GM18526 (cell line): ENCODE data around the gene NAA80.

Source experiments
- POLR2A ChIP-seq: IDR thresholded peaks from 3 replicates; pipeline ENCODE4 v1.6.1; 2011; ENCODE audit not compliant: insufficient read length; ENCODE audit errors: extremely low read depth

The NAA80 gene

DNA sequence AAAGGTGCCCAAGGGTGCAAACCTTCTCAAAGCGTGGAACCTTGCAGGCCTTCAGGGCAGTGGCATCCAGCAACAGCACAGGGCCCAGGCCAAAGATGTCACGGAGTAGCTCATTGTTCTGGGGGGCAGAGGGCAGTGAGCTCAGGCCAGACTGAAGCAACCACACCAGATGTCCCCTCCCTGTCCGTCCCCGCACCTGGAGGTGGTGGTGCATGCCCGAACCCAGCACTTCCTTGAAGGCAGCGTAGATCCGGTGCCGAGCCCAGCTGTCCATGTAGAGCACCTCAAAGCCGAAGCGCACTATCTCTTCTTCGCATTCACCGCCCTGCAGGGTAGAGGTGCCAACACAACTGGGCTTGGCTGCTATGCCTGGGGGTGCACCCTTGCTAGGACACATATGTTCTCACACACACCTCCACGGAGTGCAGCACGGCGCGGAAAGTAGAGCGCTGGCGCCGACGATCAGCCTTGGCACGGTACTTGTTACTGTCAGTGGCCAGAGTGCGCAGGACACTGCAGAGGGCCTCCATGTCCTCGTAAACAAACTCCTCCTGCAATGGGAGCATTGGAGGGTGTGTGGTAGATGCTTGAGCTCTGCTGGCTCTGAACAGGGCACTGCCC is 10.7 kb downstream of the NAA80 start:
- no peak for TF ChIP-seq POLR2A

DNA sequence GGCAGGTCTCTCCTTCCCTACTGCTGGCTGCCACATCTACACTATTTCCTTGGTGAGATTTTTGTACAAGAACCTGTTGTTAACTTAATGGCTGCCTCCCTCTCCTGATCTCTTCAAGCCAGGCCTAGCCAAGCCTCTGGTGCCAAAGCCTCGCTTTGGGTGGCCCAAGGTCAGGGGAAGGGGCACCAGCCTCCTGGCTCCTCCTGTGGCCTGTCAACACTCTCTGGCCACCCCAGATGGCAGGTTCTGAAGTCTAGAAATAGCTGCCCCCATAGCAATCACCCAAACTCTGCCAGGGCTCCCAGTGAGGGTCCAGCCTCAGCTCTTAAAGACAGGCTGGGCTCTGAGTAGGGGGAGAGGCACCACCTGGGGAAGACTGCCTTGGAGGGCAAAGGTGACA is 11.9 kb downstream of the NAA80 start:
- no peak for TF ChIP-seq POLR2A

DNA sequence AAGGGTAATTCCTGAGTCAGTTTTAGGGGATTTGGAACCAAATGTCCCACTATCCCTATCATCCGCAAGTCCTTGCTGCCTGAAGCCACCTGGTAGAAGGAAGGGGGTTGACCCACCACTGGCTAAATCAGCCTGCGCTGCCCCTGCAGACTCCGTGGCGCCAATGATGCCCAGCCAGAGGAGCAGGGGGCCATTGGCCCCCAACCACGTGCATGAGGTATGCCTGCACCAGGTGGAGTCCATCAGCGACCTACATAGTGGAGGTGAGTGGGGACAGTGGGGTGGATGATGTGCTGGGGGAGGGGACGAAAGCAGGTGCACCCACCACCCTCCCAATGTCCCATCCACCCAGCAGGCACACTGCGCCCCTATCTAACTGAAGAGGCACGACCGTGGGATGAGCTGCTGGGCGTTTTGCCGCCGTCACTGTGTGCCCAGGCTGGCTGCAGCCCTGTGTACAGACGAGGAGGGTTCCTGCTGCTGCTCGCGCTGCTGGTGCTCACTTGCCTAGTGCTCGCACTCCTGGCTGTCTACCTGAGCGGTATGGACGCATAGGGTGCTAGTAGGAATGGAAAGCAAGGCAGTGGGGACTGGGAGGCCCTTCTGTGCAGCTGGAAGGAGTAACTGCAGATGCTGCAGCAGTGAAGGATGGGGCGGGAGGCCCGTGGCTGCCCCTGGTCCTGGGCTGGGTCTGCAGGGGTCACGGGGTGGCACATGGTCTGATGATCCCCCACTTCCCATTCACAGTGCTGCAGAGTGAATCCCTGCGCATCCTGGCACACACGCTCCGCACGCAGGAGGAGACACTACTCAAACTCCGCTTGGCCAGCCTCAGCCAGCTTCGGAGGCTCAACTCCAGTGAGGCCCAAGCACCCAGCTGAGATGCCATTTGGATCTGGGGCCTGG is 12.6 kb downstream of the NAA80 start:
- no peak for TF ChIP-seq POLR2A

DNA sequence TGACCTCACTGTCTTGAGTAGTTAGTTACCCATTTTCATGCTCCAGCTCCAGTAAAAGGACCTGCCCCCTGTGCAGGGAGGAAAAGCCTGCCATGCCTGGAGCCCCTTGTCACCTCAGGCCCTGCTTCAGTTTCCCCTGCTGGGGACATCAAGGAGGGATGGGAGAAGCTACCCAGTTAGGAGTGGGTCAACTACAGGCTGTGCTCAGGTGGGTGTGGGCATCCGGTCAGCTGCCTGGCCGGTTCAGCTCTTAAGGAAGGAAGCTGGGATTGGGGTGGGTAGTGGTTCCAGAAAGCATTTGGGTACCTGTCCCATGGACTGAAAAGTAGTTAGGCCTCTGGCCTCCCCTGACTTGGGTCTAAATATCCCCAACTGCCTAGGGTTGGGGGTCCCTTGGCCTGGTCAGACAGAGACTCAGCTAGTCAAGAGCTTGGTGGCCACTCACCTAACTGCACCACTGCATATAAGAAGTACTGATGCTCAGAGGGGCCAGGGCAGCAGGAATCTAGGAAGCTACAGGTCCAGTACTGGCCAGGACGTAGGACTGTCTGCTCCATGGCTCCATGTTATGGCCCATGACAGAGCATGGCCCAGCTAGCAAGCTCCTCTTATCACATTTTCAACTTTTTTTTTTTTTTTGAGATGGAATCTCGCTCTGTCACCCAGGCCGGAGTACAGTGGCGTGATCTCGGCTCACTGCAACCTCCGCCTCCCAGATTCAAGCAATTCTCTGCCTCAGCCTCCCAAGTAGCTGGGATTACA is 19.8 kb downstream of the NAA80 start:
- TF ChIP-seq POLR2A = no peak

DNA sequence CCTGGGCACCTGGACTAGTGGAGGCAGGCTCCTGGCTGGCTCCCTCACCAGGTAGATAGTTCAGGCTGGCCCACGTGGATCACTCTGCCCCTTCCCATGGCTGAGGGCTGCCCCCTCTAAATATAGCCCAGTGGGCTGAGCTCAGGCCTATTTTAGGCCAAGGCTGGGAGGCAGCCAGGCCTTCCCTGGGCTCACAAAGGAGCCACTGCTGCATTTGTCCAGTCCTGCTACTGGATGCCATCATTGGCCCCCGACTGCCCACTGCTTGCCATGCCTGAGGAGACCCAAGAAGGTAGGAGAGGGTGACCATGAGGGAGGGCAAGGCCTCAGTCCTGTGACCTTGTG is 20.4 kb downstream of the NAA80 start, which contains the start of gene LSMEM2:
Gene LSMEM2 (plus strand): TSS at position 208 of the 345 bp plus-strand sequence. CDS start 27 bp downstream, at position 235.
- no peak for TF ChIP-seq POLR2A

DNA sequence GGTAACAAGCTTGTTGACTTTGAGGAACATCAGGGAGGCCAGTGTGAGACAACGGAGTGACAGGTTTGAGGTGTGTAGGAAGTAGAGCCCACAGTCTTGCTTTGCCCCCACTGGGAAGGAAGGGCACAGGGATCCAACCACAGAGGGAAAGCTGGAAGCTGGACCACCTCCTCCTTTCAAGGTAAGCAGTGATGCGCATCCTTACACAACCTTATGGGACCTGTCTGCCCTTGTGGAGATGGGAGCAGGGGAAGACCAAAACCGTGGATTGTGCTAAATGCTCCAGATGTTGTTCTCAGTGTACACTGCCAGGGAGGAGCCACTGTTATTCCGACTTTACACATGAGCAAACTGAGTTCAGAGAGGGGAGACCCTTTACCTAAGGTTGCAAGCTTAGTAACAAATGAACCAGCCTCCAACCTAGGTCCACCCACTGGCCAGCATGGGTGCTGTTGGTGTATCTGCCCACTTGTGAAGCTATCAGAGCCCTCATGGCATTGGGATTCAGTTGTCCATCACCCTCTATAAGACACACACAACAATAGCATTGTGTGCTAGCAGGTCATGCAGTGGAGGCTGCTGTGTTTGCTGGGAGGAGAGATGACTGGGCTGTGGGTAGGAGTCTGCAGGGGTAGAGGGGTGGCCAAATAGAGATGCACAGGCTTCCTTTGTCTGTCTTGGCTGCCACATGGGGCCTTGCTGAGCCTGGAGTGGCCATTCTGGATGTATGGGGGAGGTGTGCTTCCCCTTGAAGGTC is 20.9 kb downstream of the NAA80 start:
- no peak for TF ChIP-seq POLR2A

DNA sequence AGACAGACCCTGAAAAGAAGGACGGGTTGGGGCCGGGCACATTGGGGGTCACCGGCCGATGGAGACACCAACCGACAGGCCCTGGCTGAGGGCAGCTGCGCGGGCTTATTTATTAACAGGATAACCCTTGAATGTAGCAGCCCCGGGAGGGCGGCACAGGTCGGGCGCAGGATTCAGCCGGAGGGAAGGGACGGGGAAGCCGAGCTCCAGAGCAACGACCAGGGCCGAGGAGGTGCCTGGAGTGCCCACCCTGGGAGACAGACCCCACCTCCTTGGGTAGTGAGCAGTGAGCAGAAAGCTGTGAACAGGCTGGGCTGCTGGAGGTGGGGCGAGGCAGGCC is 22.5 kb downstream of the NAA80 start:
- no peak for TF ChIP-seq POLR2A

DNA sequence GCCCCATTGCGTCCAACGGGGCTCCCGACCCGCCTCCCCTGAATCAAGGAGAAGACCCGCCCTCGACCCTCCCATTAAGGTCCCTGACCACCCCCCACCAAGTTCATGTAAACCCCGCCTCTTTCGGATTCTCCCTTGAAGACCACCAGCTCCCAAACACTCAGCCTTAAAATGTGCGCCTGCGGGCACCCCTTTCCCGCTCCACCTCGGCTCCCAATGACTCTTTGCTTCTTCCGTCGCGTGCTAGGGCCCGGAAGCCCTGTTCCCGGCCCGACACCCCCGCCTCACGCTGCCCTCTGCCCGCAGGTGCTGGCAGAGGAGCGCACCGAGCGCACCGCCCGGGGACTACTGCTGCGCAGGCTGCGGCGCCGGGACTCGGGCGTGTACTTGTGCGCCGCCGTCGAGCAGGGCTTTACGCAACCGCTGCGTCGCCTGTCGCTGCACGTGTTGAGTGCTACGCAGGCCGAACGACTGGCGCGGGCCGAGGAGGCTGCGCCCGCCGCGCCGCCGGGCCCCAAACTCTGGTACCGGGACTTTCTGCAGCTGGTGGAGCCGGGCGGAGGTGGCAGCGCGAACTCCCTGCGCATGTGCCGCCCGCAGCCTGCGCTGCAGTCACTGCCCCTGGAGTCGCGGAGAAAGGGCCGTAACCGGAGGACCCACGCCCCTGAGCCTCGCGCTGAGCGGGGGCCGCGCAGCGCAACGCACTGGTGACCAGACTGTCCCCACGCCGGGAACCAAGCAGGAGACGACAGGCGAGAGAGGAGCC is 23.0 kb downstream of the NAA80 start:
- no peak for TF ChIP-seq POLR2A

DNA sequence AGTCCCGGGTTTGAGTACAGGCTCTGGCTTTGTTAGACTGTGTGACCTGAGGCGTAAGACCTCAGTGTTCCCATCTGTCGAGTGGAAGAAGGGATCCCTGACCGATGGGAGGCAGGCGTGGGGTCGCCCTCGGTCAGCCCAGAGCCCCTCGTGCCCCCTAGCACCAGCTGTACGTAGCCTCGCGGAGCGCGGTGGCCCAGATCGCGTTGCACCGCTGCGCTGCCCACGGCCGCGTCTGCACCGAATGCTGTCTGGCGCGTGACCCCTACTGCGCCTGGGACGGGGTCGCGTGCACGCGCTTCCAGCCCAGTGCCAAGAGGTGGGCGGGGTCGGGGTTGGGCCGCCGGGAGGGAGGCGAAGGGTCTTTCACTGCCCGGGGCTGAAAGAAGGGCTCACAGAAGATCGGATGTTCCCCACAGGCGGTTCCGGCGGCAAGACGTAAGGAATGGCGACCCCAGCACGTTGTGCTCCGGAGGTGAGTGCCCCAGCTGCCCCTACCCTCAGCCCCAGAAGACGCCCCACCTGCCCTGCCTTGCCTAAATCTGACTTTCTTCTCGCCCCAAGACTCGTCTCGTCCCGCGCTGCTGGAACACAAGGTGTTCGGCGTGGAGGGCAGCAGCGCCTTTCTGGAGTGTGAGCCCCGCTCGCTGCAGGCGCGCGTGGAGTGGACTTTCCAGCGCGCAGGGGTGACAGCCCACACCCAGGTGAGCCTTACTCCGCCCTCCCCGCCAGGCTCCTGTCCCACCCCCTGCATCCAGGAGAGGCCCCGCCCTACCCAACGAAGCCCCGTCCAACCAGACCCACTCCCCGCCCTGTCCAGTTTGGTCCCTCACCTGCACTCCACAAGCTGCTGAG is 23.8 kb downstream of the NAA80 start:
- TF ChIP-seq POLR2A = no peak

DNA sequence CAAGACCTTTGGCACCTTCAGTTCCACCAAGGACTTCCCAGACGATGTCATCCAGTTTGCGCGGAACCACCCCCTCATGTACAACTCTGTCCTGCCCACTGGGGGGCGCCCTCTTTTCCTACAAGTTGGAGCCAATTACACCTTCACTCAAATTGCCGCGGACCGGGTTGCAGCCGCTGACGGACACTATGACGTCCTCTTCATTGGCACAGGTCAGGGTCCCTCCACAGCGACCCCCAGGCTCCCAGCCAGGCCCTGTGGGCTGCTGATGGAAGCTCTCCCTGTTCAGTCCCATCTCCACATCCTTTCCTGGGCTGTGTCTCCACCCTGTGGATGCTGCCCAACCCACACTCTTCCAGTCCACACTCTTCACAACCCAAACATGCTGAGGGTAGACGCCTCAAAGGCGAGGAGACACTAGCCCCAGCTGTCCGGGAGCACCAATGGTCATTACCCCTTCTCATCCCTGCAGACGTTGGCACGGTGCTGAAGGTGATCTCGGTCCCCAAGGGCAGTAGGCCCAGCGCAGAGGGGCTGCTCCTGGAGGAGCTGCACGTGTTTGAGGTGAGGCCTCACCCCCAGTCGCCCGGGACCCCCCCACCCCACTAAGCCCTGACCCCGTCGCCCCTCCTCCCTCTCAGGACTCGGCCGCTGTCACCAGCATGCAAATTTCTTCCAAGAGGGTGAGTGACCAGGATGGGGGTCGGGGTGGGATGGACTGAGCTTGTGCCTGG is 24.7 kb downstream of the NAA80 start:
- no peak for TF ChIP-seq POLR2A

DNA sequence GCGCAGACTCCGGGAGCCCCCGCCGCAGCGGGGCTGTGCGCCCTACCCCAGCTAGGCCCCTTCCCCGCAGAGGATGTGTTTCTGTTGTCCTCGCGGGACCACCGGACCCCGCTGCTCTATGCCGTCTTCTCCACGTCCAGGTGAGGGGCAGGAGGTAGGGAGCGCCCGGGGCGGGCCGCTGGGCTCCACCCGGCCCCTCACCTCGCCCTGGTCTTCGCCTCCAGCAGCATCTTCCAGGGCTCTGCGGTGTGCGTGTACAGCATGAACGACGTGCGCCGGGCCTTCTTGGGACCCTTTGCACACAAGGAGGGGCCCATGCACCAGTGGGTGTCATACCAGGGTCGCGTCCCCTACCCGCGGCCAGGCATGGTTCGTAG is 25.5 kb downstream of the NAA80 start:
- TF ChIP-seq POLR2A = no peak

DNA sequence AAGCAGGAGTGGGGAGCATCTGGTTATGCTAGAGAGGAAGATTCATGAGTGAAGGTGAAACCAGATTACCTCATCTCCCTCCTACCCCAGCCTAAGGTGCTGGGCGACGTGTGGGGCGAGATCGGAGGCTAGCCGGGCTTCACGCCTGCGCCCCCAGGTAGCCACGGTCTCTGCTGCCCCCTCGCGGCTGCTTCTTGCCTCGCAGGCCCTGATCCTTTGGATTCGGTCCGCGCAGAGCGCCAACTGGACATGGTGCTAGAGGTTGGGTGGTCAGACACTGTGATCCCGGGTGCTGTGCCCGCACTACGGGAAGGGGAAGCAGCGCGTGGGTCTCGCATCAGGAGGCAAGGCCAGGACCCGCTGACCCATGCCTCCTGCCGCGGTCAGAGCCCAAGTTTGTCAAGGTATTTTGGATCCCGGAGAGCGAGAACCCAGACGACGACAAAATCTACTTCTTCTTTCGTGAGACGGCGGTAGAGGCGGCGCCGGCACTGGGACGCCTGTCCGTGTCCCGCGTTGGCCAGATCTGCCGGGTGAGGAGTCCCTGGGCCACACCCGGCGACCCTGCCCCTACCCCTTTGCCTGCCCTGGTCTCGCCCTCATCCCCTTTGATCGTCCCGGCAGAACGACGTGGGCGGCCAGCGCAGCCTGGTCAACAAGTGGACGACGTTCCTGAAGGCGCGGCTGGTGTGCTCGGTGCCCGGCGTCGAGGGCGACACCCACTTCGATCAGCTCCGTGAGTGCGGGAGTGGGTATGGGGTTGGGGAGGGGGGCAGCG is 26.1 kb downstream of the NAA80 start:
- TF ChIP-seq POLR2A = no peak

DNA sequence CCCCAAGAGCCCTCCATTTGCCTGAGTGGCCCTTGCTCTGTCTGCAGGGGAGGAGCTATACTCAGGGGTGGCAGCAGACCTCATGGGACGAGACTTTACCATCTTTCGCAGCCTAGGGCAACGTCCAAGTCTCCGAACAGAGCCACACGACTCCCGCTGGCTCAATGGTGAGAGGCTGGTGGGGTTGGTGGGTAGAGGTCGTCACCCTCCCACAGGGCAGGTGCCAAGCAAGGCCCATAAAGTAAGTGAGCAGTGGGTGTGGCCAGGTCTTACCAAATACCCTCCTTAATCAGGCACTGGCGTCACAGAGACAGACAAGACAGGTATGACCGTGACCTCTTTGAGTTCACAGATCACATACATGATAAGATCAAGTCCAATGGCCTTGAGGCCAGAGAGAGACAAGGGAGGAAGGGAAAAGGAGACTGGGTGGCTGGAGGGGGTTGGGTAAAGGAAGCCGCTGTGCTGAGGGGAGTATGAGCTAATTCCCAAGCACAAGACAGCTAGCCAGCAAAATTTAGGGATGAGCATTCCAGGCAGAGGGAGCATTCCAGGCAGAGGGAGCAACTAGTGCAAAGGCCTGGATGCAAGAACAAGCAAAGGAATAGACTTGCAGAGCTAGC is 27.8 kb downstream of the NAA80 start:
- TF ChIP-seq POLR2A = no peak
